Stimulated activated CD8-positive, alpha-beta memory T cell treated with anti-CD3 and anti-CD28 coated beads, Interleukin-7, amount 100 ng/mL, for 1 hour (primary cell): ENCODE data around the gene ELFN1.

ENCODE experiments used
- DNase-seq, 2 donors: peaks; one replicate each; pipeline ENCODE4 v3.0.0-alpha.2; 2020; ENCODE audit warnings: low read depth in 2 of 2

ELFN1 gene

DNA sequence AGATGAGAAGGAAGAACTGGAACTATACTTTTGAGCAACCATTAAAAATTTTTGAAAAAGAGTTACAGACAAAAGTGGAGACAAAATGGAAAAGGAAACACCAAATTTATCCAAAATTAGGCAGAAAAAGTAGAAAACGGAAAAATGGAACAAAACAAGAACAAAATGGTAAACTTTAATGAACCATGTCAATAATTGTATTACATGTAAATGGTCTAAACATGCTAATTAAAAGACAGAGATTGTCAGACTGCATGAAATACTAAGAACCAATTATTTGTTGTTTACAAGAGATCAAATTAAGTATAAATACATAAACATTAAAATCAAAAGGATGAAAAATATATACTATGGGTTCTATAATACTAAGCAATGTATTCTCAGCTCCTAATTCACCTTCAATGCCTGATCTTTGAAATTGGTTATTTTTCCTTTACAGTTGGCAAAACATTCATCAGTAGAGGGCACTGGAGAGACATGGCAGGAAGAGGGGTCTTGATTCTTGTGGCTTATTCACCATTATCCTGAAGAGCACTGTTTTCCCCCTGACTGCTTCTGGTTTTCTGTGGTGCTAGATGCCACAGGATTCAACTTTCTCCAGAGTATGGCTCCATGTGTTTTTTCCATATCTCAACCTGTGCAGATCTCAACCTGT, 124.9 kb downstream of the ELFN1 start:
- no peak for DNase-seq
